PC-3 (cell line): ENCODE measurements around the gene THRA. TPM values are rescaled to one million over a fixed set of nuclear protein-coding genes. Genes with fewer than 3 reads are reported as not detected.

ENCODE experiments used
- ATAC-seq: fragments of 200-7000 bp; cut with Tn5 transposase; 2 replicates; pipeline ENCODE4 v1.9.1; 2020; ENCODE audit warnings: mild to moderate bottlenecking, moderate library complexity
- BruUV-seq: library from RNA; stranded (reverse); fragments of 400-500 nt; replicated peaks from 2 replicates; lab custom pipeline; 2021; lab: Mats Ljungman, UMichigan
- CTCF ChIA-PET: fragments of 300-600 bp; sonication (Branson Sonifier 250); formaldehyde crosslinking; loops from one replicate; lab custom pipeline; 2022; ENCODE audit warnings: antibody characterized with exemption; lab: Charles Lee
- POLR2A ChIA-PET: fragments of 300-600 bp; sonication (Branson Sonifier 250); formaldehyde crosslinking; loops from one replicate; lab custom pipeline; 2022; ENCODE audit warnings: antibody characterized with exemption; ENCODE audit not compliant: unreplicated experiment; lab: Charles Lee
- DNase-seq: peaks from one replicate; pipeline ENCODE4 v3.0.0-alpha.2; 2015
- H2AFZ ChIP-seq: fragments of 300-600 bp; sonication (generic); 2 replicates; pipeline ENCODE4 v1.6.0; 2016; ENCODE audit warnings: antibody characterized with exemption, low read length
- H3F3A ChIP-seq: fragments of 300-600 bp; sonication (generic); one replicate; pipeline ENCODE4 v1.6.0; 2017; ENCODE audit warnings: antibody characterized with exemption, low read length, control low read depth, mild to moderate bottlenecking; ENCODE audit not compliant: unreplicated experiment
- H3K27ac ChIP-seq: fragments of 300-600 bp; sonication (generic); 2 replicates; pipeline ENCODE4 v1.5.1; 2016; ENCODE audit warnings: mild to moderate bottlenecking, low read length
- H3K27me3 ChIP-seq: fragments of 300-600 bp; sonication (generic); 2 replicates; pipeline ENCODE4 v1.6.1; 2016; ENCODE audit warnings: low read length, mixed read lengths
- H3K36me3 ChIP-seq: fragments of 300-600 bp; sonication (generic); 2 replicates; pipeline ENCODE4 v1.6.1; 2016; ENCODE audit warnings: low read depth, mixed run types, low read length, mixed read lengths
- H3K4me1 ChIP-seq: fragments of 300-600 bp; sonication (generic); 2 replicates; pipeline ENCODE4 v1.5.1; 2016; ENCODE audit warnings: low read length; ENCODE audit not compliant: insufficient read depth
- H3K4me2 ChIP-seq: fragments of 300-600 bp; sonication (generic); 2 replicates; pipeline ENCODE4 v1.6.0; 2016; ENCODE audit warnings: low read length
- H3K4me3 ChIP-seq: fragments of 300-600 bp; sonication (generic); 2 replicates; pipeline ENCODE4 v1.5.1; 2016; ENCODE audit warnings: mild to moderate bottlenecking, low read length, mixed read lengths
- H3K79me2 ChIP-seq: fragments of 300-600 bp; sonication (generic); 2 replicates; pipeline ENCODE4 v1.6.1; 2017; ENCODE audit warnings: low read length, mixed read lengths
- H3K9ac ChIP-seq: fragments of 300-600 bp; sonication (generic); 2 replicates; pipeline ENCODE4 v1.6.0; 2016; ENCODE audit warnings: mild to moderate bottlenecking, low read length
- H3K9me2 ChIP-seq: fragments of 300-600 bp; sonication (generic); replicated peaks from 2 replicates; pipeline ENCODE4 v1.6.1; 2016; ENCODE audit warnings: mixed run types, low read length, mixed read lengths
- H3K9me3 ChIP-seq: fragments of 300-600 bp; sonication (generic); 2 replicates; pipeline ENCODE4 v1.6.1; 2016; ENCODE audit warnings: low read length, mixed read lengths
- H4K20me1 ChIP-seq: fragments of 300-600 bp; sonication (generic); 2 replicates; pipeline ENCODE4 v1.6.1; 2016; ENCODE audit warnings: low read length, mixed read lengths
- EZH2 ChIP-seq: fragments of 300-600 bp; sonication (generic); IDR thresholded peaks from one replicate; pipeline ENCODE4 v1.6.1; 2017; ENCODE audit warnings: antibody characterized with exemption, mild to moderate bottlenecking, low read length; ENCODE audit not compliant: unreplicated experiment
- EZH2phosphoT487 ChIP-seq: fragments of 300-600 bp; sonication (generic); IDR thresholded peaks from 2 replicates; pipeline ENCODE4 v1.6.1; 2018; ENCODE audit warnings: mild to moderate bottlenecking, antibody characterized with exemption, low read length, borderline replicate concordance
- intact Hi-C: fragments of 100-400 bp; cut with micrococcal nuclease; formaldehyde crosslinking; loops from 2 replicates; pipeline ENCODE4 v1.9.0; 2023
- total RNA-seq: library from RNA; depleted of rRNA; stranded (reverse); fragments of >200 nt; gene quantifications from 2 replicates; pipeline ENCODE4 v1.2.3, GENCODE V29; 2014
- TF ChIP-seq, protein P1 (sequence below): fragments of 300-600 bp; sonication (generic); conservative IDR thresholded peaks from 2 replicates; pipeline ENCODE4 v1.5.1; 2017; ENCODE audit warnings: antibody characterized with exemption, low read depth, mild to moderate bottlenecking, low read length

Gene THRA
- total RNA-seq, 1 experiment from 2014 or later, result 6.6 TPM

GRCh38 chr17:40076591-40076990 lies 13.8 kb downstream of the THRA start:
- H2AFZ ChIP-seq, result no peak overlapping the region
- H3K9me3 ChIP-seq, result no peaks in the 10 kb centered on the region
- no TSS peak for BruUV-seq
- CTCF ChIA-PET, result no interaction called here
- POLR2A ChIA-PET, result no interaction called here
- DNase-seq (no peak), ATAC-seq (no peak)
- intact Hi-C loops, result no loop called here
- H3K4me1 ChIP-seq, result peaks cover 7% of the 10 kb centered on the region
- no peaks in the 10 kb centered on the region for H4K20me1 ChIP-seq
- no peaks in the 10 kb centered on the region for H3F3A ChIP-seq
- H3K4me3 ChIP-seq, result no peak overlapping the region
- H3K36me3 ChIP-seq, result no peaks in the 10 kb centered on the region
- H3K9me2 ChIP-seq, result no peaks in the 10 kb centered on the region
- H3K79me2 ChIP-seq, result no peaks in the 10 kb centered on the region
- no peak for TF ChIP-seq EZH2
- TF ChIP-seq, protein P1, sequence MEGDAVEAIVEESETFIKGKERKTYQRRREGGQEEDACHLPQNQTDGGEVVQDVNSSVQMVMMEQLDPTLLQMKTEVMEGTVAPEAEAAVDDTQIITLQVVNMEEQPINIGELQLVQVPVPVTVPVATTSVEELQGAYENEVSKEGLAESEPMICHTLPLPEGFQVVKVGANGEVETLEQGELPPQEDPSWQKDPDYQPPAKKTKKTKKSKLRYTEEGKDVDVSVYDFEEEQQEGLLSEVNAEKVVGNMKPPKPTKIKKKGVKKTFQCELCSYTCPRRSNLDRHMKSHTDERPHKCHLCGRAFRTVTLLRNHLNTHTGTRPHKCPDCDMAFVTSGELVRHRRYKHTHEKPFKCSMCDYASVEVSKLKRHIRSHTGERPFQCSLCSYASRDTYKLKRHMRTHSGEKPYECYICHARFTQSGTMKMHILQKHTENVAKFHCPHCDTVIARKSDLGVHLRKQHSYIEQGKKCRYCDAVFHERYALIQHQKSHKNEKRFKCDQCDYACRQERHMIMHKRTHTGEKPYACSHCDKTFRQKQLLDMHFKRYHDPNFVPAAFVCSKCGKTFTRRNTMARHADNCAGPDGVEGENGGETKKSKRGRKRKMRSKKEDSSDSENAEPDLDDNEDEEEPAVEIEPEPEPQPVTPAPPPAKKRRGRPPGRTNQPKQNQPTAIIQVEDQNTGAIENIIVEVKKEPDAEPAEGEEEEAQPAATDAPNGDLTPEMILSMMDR, result no peak
- TF ChIP-seq EZH2phosphoT487, result no peak
- no peaks in the 10 kb centered on the region for H3K27me3 ChIP-seq
- H3K9ac ChIP-seq, result no peak overlapping the region
- H3K4me2 ChIP-seq, result no peak overlapping the region
- H3K27ac ChIP-seq, result no peak overlapping the region

- BruUV-seq, result no TSS peak
- POLR2A ChIA-PET, result no interaction called here
- intact Hi-C loops, result no loop called here
Observed at GRCh38 chr17:40079545-40079944, 16.8 kb downstream of the THRA start.

DNA sequence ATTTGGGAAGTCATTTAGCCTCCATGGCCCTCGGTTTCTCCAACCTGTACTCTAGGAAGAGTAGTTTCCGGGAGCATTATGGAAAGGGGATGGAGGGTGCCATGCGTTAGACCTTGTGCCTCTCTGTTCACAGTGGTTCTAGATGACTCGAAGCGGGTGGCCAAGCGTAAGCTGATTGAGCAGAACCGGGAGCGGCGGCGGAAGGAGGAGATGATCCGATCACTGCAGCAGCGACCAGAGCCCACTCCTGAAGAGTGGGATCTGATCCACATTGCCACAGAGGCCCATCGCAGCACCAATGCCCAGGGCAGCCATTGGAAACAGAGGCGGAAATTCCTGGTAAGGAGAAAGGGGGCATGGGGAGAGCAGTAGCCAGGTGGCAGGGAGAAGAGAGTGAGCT lies 21.7 kb downstream of the THRA start:
- no peak overlapping the region for H3K9ac ChIP-seq
- no peaks in the 10 kb centered on the region for H4K20me1 ChIP-seq
- DNase-seq (no peak), ATAC-seq (no peak)
- no peak overlapping the region for H2AFZ ChIP-seq
- H3K27ac ChIP-seq, result no peak overlapping the region
- no peaks in the 10 kb centered on the region for H3K4me1 ChIP-seq
- ChIA-PET CTCF (no interaction called here), POLR2A (no interaction called here)
- BruUV-seq, result no TSS peak
- intact Hi-C loops, result no loop called here
- H3K27me3 ChIP-seq, result no peaks in the 10 kb centered on the region
- no peak overlapping the region for H3K4me2 ChIP-seq
- no peaks in the 10 kb centered on the region for H3K9me3 ChIP-seq
- no peaks in the 10 kb centered on the region for H3K79me2 ChIP-seq
- H3K4me3 ChIP-seq, result no peak overlapping the region
- TF ChIP-seq, protein P1, result no peak
- TF ChIP-seq EZH2 (no peak), EZH2phosphoT487 (no peak)
- no peaks in the 10 kb centered on the region for H3K9me2 ChIP-seq
- H3K36me3 ChIP-seq, result no peaks in the 10 kb centered on the region
- no peaks in the 10 kb centered on the region for H3F3A ChIP-seq

More at GRCh38 chr17:40079545-40079944, 16.8 kb downstream of the THRA start:
- no peaks in the 10 kb centered on the region for H4K20me1 ChIP-seq
- no peaks in the 10 kb centered on the region for H3F3A ChIP-seq
- DNase-seq, result no peak
- ATAC-seq, result no peak
- no peaks in the 10 kb centered on the region for H3K36me3 ChIP-seq
- TF ChIP-seq, protein P1, result no peak
- no peaks in the 10 kb centered on the region for H3K9me3 ChIP-seq
- H2AFZ ChIP-seq, result no peak overlapping the region
- no peak overlapping the region for H3K9ac ChIP-seq
- H3K27ac ChIP-seq, result no peak overlapping the region
- CTCF ChIA-PET, result no interaction called here
- no peaks in the 10 kb centered on the region for H3K9me2 ChIP-seq
- no peaks in the 10 kb centered on the region; the same call in 1 of the 2 replicates for H3K4me1 ChIP-seq
- no peaks in the 10 kb centered on the region for H3K79me2 ChIP-seq
- no peaks in the 10 kb centered on the region for H3K27me3 ChIP-seq
- H3K4me3 ChIP-seq, result no peak overlapping the region
- no peak overlapping the region for H3K4me2 ChIP-seq
